Activated CD4-positive, alpha-beta T cell treated with anti-CD3 and anti-CD28 coated beads, Interleukin-2, Interleukin-4, amounts not matched to agents 100 ng/mL and 50 ng/mL, durations not matched to agents 16 hours and 8 hours (primary cell): ENCODE results near the gene RHCG.
"Not testable (repeated sequence)": the region's sequence is repeated elsewhere in the genome, so short reads cannot be mapped to it uniquely, and the experiment has no call there.

Experiments used
- DNase-seq: peaks from one replicate; pipeline ENCODE4 v3.0.0-alpha.2; 2020; ENCODE audit warnings: low spot score

RHCG gene

DNA sequence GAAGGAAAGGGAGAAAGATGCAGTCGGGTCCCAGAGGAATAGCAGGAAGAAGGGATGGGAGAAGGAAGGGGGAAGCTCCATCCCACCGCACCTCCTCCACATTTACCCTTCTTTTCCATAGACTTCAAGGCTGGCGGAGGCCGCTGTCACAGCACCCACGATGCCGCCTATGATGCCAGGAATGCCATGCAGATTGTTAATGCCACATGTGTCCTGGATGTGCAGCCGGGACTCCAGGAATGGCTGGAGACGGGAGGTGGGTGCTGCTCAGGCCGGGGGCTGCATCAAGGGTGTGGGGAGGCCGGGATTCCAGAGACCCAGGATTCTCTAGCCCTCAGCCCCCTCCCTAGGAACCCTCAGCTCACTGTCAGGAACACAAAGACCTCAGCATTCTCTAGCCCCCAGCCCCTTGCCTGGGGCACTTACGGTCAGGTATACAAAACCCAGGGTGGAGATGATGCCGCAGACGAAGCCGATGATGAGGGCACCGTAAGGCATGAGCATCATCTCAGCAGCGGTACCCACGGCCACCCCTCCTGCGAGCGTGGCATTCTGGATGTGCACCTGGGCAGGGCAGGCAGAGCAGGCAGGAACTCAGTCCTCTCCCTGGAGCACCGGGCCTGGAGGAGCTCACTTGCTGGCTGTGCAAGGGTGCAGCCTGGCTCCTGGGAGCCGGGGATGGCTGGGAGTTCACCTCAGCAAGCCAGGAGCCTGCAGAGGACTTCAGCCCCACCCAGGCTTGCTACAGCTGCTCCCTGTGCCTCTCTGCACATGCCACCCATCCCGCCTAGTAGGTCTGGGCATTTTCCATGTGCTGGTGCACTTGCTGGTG, 18.8 kb downstream of the RHCG start:
- DNase-seq, result no peak

DNA sequence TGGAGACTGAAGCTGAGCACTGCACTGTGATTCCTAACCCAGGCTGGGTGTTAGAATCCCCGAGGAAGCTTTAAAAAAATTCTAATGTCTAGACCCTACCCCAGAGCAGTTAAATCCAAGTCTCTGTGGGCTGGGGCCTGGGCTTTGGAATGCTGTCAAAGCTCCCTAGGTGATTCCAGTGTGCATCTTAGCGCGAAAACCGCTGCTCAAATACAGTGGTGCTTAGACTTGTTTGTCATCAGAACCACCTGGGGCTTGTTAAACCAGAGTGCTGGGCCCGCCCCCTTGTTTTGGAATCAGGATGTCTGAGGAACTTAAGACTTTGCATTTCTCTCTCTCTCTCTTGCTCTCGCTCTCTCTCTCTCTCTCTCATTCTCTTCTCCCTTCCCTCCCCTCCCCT, 20.7 kb downstream of the RHCG start:
- no peak for DNase-seq

DNA sequence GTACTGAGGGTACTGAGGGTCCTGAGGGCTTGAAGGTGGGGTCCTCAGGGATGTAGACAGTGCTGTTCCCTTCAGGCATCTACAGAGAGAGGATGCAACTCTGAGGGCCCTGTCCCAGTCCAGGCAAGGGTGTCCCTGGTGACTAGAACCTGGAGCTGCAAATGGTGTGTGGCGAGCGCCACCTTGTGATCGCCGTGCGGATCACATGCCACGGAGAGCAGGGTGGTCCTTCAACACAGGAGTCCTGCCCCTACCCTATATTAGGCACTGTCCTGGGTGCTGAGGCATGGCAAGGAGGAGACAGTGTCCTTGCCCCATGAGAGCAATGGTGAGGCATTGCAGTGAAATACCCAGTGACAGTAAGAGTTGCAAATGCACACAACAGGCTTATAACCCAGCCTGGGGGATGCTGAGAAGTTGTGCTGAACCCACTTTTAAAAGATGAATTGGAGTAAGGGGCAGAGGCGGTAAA, 23.6 kb downstream of the RHCG start:
- peak; percentile 64 for DNase-seq

DNA sequence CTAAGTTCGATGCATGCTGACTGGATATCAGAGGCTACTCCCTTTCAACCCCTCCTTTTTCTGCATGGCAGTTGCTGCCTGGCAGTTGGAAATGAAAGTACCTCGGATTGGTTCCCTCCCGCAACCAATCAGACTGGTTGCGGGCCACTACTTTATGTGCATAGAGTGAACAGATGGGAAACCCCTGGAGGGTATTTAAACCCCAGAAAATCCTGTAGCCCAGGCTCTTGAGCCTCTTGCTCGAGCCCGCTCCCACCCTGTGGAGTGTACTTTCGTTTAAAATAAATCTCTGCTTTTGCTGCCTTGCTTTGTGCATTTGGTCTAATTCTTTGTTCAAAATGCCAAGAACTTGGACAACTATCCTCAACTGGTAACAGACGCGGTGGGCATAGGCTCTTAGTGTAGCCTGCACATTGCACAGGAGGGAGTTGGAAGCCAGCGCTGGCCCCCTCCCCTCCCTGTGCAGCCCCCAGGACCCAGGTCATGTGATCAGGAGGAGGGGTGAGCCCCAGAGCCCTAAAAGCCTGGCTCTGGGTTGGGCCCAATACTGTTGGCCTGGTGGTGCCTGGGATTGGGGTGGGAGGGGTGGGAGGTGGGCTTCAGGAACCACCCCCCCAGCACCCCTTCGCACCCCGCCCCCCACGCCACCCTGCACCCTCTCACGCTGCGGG, 26.8 kb downstream of the RHCG start:
- DNase-seq, result no peak

DNA sequence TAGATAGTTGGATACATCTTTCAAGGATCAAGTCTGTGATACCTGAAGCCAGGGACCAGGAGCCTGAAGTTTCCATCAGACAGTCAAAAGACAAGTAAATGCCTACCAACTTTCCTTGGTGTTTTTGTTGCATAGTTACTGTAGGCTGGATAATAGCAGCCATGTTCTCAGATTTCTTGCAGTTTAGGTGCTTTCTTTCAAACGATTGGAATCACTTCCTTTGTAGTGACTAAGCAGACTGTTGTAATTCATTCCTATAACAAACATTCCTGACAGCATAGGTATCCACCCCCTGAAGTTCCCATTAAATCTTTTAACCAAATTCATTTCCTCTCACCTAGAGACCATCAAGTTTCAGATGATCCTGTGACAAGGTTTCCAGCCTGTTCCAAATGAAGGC, 27.6 kb downstream of the RHCG start:
- not testable (repeated sequence) for DNase-seq

DNA sequence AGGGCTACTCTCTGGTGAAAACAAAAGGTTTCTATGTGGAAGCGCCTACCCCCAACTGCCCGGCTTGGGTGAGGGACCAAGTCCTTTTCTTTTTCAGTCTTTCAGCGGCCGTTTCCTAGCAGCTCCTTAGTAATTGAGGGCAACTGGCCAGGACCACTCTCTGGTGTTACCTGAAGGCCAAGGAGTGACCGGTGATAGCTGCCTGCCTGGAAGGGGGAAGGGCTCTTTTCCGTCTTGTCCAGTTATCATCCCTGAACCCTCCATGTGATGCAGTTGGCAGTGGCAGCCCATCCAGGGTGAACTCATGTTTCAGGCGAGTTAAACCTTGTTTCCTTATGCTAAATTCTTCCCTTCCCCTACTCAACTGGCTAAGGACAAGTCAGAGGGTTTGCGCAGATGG, 33.3 kb downstream of the RHCG start:
- no peak for DNase-seq

DNA sequence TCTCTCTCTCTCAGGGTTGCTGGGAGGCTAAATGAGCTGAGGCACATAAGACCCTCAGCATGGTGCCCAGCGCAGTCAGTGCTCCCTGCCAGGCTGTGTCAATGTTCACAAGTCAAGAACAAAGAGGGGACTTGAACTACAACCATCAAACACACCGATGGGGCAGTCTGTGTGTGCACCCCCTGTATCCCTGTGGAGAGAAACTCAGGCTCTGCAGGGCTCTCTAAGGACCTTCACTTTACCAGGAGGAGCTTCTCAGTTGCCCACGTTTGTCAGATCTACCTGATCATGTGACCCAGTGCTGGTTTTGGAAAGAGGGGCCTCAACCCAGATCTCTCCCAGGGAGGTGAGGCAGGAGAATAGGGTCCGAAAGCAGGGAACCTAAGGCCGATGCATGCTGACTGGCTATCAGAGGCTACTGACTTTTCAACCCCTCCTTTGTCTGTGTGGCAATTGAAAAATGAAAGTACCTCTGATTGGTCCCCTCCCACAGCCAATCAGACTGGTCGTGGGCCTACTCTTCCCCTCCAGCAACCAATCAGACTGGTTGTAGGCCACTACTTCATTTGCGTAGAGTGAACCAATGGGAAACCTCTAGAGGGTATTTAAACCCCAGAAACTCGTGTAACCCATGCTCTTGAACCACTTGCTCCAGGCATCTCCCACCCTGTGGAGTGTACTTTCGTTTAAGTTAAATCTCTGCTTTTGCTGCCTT, 34.0 kb downstream of the RHCG start:
- DNase-seq, result no peak

DNA sequence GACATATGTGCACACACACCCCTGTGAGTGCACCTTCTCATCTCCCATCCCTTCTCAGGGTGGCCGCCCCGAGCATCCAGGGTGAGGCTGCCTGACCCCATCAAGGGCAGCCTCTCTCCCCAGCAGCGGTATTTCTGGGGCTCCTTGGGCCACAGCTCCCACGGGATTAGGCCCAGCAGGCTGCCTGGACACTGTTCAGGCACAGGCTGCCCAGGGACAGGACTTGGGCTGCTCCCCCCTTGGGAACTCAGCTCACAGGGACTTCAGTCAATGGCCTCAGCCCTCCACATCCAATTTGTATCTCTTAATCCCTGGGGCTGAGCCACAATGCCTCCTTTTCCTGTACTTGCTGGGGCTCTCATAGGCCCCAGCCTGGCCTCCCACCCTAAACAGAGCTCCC, 35.0 kb downstream of the RHCG start:
- DNase-seq, result no peak

DNA sequence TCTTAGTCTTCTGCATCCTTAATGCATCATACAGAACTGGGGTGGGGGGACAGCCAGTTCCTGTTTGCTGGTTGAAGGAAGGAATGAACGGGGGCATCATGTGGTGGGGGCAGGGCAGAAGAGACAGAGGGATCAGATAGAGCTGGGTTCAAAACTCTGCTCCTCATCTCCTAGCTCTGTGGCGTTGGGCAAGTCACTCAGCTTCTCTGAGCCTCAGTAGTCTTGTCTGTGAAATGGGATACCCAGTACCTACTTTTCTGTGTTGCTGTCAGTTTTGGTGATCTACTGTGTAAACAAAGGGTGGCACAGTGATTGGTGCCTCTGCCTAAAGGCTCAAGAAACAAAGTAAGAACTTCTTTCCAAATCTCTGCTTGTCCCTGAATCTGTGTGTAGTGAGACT, 36.3 kb downstream of the RHCG start:
- no peak for DNase-seq

DNA sequence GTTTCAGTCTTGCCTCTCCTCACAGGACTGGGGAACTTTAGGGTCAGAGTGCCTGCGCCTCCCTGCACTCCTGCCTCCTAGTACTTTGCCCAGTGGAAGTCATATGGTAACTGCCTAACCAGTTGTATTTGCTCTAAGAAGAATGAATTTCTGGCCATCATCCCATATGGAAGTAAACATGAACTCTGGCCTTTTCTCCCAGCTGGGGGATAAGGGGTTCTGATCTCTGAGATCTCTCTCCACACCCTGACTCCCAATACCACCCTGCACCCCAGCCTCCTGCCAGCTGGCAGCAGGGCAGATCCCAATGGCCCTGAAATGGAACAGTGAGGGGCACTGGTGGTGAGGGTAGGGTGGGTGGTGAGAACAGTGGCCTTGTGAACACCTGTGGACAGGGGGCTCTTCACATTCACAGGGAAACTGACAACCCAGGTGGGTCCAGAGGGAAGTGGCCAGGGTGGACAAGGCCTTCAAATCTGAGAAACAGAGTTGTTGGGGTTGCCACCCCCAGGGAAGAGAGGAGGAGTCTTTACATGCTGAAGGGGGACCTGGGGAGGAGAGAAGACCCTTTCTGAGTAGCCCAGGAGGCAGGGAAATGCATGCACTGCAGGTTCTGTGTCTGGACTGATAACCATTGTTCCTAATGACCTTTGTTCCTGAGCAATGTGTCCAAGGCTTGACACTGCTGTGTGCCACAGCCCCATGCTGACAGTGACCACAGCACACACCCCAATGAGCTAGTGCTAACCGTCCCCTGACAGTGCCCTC, 36.9 kb downstream of the RHCG start:
- no peak for DNase-seq

DNA sequence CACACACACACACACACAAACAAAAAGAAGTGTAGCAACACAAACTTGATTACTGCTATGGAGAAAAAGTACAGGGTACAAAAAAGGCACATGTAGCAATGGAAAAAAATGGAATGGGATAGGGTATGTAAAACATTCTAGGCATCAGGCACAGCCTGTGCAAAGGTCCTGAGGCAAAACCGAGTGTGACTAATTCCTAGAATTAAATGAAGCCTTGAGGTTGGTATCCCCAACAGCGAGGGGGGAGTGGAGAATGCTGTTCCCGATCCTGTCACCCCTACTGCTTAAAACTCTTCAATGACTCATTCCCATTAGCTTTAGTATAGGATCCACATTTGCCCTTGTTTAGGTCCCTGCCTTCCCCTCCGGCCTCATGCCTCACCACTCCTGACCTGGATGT, 37.9 kb downstream of the RHCG start:
- DNase-seq, result no peak

DNA sequence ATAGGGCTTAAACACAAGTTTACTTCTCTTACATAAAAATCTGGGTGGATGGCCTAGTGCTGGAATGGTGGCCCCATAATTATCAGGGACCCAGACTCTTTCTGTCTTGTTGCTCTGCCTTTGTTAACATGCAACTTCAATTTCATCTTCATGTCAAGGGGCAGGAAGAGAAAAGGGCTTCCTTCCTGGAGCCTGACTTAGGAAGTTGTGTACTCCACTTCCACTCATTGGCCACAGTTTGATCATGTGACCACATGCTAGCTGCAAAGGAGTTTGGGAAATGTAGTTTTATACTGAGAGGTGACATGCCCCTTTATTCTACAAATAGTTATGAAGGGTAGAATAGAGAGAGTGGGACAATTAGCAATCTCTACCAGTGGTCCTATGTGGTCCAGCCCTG, 39.3 kb downstream of the RHCG start:
- DNase-seq, result peak; percentile 44

DNA sequence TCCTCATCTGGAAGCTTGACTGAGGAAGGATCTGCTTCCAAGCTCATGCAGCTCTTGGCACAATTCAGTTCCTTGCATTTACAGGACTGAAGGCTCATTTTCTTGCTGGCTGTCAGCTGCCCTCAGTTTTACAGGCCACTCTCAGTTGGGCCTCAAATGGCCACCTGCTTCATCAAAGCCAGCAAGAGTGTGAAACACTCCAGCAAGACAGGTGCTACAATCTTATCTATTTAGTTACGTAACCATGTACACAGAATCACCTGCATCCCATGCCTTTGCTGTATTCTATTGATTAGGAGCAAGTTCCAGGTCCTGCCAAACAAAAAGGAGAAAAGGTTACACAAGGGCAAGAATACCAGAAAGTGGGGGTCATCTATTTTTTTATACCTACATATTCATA, 40.8 kb downstream of the RHCG start:
- DNase-seq, result no peak

DNA sequence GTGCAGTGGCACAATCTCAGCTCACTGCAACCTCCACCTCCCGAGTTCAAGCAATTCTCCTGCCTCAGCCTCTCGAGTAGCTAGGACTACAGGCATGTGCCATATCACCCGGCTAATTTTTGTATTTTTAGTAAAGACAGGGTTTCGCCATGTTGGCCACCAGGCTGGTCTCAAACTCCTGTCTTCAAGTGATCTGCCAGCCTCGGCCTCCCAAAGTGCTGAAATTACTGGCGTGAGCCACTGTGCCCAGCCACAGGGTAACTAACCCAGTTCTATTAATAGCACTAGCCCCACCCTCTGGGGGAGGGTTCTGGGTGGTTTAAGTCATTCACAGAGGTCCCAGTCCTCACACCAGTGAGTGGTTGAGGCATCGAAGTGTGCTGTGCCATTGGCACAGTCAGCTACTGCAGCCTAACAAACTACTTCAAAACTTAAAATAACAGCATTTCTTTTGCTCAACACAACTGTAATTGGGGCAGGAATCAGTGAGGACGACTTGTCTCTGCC, 44.0 kb downstream of the RHCG start:
- no peak for DNase-seq

DNA sequence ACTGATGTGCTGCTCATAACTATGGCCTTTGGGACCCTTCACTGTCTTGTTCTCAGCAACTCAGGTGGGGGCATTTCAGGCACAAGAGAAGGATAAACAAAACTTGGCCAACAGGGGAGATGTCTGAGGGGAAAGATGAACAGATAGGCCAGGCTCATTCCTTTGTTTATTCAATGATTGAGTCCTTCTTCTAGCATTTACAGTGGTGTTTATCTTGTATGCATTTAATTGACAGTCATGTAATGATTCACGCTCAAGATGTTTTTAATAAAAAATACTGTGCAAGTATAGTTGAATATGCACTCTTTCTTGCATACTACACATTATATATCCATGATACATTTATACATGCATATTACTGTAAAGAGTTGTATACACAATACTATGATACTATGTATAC, 44.5 kb downstream of the RHCG start:
- no peak for DNase-seq

DNA sequence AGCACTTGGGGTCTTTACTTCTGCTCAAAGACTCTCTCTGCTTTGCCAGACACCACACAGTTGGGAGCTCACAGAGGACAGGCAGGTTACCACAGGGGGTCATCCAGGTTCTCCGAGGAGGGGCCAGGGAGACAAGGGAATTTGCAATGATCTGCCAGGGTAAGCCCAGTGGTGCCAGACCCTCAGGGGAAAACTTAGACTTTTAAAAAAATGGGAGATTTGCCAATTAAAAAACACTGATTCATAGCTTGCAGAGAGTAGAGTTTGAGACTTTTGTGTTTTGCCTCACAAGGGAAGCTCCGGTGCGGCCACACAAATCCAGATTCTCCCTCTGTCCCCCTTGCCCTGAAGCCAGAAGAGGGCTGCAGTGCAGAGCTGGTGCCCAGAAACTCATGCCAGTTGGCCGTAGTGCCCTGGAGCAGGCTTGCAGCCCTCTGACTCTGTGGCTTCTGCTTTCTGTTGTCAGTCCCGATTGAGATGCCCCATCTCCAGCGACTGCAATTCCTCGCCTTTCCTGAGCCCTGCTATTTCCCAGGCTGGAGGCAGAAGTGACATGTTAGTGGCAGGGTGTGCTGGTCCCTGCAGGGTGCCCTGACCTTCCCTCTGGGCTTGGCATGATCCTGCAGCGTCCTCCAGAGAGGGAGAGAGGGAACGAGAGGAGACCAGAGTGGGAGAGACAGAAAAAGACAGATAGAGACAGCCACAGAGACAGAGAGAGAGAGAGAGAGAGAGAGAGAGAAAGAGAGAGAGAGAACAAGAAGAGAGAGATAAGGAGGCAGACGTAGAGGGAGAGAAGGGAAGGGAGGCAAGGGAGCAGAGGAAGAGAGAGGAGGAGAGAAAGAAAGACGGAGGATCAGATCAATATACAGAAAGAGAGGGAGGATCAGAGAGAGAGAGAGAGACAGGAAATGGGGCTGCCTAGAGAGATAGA, 46.0 kb downstream of the RHCG start:
- DNase-seq, result no peak

DNA sequence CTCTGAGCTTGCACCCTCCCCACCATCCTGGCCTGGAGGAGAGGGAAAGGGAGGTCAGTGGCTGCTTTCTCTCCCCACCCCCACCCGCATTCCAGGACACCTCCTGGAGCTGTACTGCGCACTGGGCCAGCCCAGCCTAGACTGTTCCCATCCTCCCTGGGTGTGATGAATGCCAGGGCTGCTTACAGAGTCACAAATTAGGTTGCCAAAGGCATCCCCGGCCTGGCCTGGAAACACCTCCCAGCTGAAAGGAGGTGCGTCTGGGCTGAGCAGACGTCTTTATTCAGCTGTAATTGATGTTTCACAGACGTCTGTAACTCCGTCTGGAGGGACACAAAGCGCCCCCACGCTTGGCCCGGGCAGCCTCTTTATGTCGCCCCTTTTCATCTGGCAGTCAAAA, 47.6 kb downstream of the RHCG start:
- no peak for DNase-seq

DNA sequence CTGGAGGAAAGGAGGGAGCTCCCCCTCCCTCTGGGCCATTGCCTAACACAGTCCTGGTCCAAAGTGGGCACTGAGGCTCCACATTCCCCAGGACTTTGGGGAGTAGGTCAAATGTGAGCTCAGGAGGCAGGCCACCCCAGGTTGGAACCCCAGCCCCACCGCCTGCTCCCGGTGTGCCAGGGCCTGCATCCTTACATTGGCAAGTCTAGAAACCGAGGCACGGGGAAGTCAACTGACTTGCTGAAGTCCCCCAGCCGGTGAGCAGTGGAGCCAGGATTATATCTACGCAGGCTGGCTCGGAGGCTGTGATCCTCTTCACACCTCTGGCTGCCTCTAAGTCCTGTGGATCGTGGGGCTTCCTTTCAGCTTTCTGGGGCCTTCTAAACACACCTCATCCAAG, 48.7 kb downstream of the RHCG start:
- DNase-seq, result no peak

DNA sequence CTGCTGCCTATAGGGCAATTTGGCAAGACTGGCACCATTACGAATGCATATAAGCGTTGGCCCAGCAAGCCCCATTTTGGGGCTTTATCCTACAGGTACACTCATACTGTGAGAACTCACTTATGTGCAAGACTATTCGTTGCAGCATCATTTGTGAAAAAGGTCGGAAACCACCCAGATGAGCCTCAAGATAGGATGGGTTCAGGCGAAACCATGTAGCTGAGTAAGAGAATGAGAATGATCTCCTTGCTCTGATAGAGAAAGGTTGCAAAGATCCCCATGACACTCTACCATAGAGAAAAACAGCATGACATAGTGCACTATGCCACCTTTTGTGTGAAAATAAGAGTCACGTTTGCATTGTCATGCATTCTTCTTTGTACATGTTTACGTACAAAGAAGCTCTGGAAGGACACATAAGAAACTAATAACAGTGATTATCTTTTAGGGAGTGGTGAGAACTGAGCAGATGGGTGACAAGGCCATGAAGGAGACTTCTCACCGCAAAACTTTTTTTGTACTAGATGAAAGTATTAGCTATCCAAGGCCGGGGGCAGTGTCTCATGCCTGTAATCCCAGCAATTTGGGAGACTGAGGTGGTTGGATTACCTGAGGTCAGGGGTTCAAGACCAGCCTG, 50.0 kb downstream of the RHCG start:
- peak; percentile 56 for DNase-seq

DNA sequence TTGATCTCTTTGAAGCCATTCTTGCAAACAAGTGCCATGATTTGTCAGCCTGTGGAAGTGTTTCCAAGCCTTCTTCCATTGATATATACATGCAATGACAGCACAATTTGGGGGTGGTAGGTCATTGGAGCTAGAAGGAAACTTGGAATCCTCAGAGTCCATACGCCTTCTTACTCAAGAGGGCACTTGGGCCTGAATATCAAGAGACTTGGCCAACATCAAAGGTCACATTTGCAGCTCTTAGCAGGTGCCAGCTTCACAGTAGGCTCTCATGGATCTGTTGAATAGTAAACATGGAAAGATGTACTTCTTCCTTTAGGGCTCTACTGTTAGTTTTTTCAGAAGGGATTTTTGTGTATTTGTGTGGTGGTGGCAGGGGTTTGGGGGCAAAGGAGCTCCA, 50.9 kb downstream of the RHCG start:
- DNase-seq, result no peak
